ENCODE measurements around the gene CHSY1. TPM values are rescaled to one million over a fixed set of nuclear protein-coding genes. Genes with fewer than 3 reads are reported as not detected.
A peak's percentile ranks its signal among the peaks of the same experiment; 100 is the strongest.

Gene CHSY1
- total RNA-seq, 1 donor: 41.5 TPM

DNA sequence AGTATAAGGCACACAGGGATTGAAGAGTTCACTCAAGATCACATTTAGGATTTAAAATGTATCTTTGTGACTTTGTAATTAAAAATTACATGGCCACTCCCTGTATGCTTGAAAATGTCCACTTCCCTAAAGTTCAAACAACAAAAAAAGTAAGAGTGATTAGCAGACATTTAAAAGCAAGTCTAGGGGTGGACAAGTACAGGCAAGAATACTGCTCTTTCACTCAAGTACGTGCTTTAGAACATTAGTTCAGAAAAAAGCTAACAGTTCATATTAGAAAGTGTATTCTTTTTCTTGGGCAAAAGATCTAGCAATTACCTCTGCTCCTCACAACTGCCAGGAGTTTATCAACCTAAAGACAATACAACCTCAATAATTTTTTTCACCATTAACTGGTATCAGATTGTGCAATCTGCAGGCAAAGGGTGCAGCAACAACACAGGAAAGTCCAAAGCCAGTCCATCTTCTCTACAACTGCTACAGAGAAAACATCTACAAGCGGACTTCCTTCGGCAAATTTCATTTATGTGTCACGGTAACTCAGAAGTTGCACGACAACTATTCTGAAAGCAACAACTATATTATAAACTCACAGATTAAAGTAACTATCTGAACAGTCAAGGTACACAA lies 18.1 kb downstream of the CHSY1 start:
- TF ChIP-seq, protein P1, sequence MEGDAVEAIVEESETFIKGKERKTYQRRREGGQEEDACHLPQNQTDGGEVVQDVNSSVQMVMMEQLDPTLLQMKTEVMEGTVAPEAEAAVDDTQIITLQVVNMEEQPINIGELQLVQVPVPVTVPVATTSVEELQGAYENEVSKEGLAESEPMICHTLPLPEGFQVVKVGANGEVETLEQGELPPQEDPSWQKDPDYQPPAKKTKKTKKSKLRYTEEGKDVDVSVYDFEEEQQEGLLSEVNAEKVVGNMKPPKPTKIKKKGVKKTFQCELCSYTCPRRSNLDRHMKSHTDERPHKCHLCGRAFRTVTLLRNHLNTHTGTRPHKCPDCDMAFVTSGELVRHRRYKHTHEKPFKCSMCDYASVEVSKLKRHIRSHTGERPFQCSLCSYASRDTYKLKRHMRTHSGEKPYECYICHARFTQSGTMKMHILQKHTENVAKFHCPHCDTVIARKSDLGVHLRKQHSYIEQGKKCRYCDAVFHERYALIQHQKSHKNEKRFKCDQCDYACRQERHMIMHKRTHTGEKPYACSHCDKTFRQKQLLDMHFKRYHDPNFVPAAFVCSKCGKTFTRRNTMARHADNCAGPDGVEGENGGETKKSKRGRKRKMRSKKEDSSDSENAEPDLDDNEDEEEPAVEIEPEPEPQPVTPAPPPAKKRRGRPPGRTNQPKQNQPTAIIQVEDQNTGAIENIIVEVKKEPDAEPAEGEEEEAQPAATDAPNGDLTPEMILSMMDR (IDR thresholded peaks at IDR 0.05; ENCODE audit: insufficient read depth, low read depth, low read length): no peak
- no peak for DNase-seq (ENCODE audit: low read depth)

DNA sequence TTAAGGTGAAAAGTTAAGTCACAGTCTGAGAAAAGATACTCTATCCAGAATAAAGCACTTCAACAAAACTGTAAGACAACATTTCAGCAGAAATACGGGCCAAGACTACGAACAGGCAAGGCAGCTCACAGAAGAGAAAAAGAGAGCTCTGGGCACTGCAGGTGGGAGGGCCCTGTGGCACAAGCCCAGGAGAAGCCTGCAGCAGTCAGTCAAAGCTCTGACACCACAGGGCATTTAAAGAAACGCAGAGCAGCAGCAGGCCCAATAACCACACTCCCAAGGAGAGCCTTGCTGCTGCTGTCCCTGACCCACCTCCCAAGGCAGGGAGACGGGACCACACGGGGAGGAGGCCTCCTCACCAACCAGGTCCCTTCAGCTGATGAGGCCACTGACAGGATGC lies 19.2 kb downstream of the CHSY1 start:
- TF ChIP-seq, protein P1 (IDR thresholded peaks at IDR 0.05; ENCODE audit: insufficient read depth, low read depth, low read length): no peak
- H3K4me3 ChIP-seq (ENCODE audit: low read depth, low read length): no peak overlapping the region
- no peak for DNase-seq (ENCODE audit: low read depth)

More for the DNA sequence above, 18.1 kb downstream of the CHSY1 start:
- no peak overlapping the region for H3K4me3 ChIP-seq (ENCODE audit: low read depth, low read length)

DNA sequence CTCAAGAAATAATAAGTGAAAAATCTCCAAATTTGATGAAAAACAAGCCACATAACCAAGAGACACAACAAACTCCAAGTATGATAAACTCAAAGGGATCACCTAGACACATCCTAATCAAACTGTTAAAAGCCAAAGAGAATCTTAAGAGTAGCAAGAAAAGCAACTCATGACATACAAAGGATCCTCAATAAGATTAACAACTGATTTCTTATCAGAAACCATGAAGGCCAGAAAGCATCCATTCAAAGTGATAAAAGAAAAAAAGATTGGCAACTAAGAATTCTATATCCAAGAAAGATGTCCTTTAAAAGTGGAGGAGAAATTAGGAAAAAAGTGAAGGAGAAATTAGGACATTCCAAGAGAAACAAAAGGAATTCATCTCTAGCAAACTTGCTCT lies 23.5 kb downstream of the CHSY1 start:
- no peak overlapping the region for H3K4me3 ChIP-seq (ENCODE audit: low read depth, low read length)
- no peak for DNase-seq (ENCODE audit: low read depth)
- TF ChIP-seq, protein P1 (IDR thresholded peaks at IDR 0.05; ENCODE audit: insufficient read depth, low read depth, low read length): no peak

DNA sequence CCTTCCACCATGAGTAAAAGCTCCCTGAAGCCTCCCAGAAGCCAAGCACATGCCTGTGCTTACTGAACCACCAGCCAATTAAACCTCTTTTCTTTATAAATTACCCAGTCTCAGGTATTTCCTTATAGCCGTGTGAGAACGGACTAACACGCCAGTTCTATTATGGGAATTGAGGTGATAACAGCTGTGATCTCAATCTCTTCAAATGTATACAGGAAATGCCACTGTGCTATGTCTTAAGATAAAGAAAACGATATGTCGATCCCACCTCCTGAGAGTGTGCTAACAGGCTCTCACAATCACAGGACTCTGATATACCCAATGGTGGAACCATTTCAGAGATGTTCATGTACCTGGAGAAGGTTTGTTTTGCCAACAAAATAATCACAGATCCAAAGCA lies 26.2 kb downstream of the CHSY1 start:
- DNase-seq (ENCODE audit: low read depth): peak; percentile 87
- no peak overlapping the region for H3K4me3 ChIP-seq (ENCODE audit: low read depth, low read length)
- TF ChIP-seq, protein P1 (IDR thresholded peaks at IDR 0.05; ENCODE audit: insufficient read depth, low read depth, low read length): no peak

DNA sequence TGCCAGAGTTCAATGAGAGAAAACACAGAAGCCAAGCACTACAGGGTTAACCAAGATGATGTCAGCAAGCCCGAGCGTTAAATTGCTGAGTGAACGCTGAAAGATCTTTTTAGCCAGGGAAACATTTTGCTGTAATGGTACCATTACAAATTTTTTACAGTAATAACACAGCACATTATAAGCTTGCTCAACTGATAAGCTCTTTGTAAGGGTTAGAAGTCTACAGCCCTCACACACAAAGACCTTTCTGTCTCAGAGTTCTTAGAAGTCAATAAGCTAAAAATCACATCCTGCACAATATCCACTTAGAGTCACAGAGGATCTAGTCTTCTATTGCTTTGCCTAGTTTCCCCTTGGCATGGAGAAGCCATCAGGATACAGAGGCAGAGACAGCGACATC lies 29.9 kb downstream of the CHSY1 start:
- no peak overlapping the region for H3K4me3 ChIP-seq (ENCODE audit: low read depth, low read length)
- peak; percentile 47 for DNase-seq (ENCODE audit: low read depth)
- TF ChIP-seq, protein P1 (IDR thresholded peaks at IDR 0.05; ENCODE audit: insufficient read depth, low read depth, low read length): no peak

DNA sequence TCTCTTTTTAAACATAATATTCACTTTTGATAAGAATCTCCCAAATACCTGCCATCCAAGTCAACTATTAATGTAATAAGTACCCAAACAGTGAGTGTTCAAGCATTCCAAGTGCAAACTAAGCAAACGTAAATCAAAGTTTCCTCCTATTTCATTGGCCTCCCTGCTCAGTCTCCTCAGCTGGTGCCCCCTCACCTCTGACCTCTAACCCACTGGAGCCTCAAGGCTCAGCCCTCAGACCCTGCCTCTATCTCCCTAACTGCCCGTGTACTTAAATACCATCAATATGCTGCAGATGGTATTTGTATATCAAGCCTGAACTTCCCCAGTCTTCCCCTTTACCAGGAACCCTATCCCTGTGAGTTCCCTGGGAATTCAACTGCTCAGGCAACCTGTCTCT lies 31.8 kb downstream of the CHSY1 start:
- no peak for DNase-seq (ENCODE audit: low read depth)
- no peak overlapping the region for H3K4me3 ChIP-seq (ENCODE audit: low read depth, low read length)
- TF ChIP-seq, protein P1 (IDR thresholded peaks at IDR 0.05; ENCODE audit: insufficient read depth, low read depth, low read length): no peak

DNA sequence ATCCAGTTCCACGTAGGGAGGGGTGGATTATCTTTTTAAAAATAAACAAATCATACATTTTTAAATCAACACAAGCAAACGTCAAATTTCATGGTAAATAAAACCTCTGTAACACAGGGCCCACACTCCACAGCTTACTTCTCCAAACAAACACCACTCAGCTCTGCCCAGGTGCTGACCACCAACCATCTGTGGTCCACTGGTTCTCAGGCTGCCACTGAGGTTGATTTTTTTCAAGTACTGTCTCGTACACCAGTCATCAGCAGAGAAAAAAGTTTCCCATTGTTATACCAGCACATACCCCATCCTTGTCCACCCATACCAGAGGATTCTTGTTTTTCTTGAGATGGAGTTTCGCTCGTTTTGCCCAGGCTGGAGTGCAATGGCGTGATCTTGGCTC lies 32.4 kb downstream of the CHSY1 start:
- DNase-seq (ENCODE audit: low read depth): no peak
- H3K4me3 ChIP-seq (ENCODE audit: low read depth, low read length): no peak overlapping the region
- TF ChIP-seq, protein P1 (IDR thresholded peaks at IDR 0.05; ENCODE audit: insufficient read depth, low read depth, low read length): no peak
